ENCODE measurements around the gene BMPR1B. TPM values are rescaled to one million over a fixed set of nuclear protein-coding genes. Genes with fewer than 3 reads are reported as not detected.

BMPR1B gene
- total RNA-seq, 2 experiments from 2014 or later: not detected

DNA sequence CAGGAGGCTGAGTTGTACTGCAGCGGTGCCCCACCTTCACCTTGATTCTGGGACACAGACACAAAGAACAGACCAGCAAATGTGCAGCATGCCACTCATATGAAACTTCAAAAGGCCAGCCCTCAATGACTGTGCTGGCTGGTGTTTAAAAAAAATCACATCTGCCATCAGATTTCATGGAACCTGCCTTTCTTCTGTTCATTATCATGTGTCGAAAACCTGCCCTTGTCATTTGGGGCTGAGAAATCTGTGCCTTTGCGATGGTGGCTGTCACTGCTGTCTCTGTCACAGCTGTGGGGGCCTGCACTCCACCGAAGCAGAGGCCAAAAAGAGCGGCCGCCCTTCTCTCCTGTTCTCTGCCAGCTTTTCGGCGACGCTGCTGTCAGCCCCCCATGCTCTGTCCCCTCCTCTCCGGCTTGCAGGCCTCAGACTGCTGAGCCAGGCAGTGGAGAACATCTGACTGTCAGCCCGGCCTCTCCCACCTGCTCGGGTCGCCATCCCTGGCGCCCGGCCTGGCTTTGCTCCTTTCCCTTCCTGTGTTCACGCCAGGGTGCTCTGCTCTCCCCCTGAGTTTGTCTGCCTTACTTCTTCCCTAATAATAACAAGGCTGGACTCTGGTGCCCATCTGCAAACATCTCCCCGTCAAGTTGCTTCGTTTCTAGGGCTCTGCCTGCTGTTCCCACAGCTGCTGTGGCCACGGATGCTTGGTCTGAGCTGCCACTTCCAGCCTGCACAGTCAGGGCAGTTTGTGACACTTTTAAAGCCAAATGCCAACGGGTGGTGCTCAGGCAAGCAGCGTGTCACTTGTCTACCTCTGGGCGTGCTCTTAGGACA is 435.9 kb downstream of the BMPR1B start:
- CTCF ChIA-PET: no interaction called here
- POLR2A ChIA-PET: no interaction called here
- intact Hi-C loops (cut with micrococcal nuclease): no loop called here
- no peak overlapping the region for H3K4me3 Mint-ChIP-seq
- H3K27ac Mint-ChIP-seq: no peak overlapping the region
- DNase-seq (no peak), ATAC-seq (no peak)
- H3K36me3 Mint-ChIP-seq (ENCODE audit: low read depth): no peaks in the 10 kb centered on the region
- peaks cover 16% of the 10 kb centered on the region for H3K4me1 Mint-ChIP-seq (ENCODE audit: low read depth)
- TF ChIP-seq, protein P1, sequence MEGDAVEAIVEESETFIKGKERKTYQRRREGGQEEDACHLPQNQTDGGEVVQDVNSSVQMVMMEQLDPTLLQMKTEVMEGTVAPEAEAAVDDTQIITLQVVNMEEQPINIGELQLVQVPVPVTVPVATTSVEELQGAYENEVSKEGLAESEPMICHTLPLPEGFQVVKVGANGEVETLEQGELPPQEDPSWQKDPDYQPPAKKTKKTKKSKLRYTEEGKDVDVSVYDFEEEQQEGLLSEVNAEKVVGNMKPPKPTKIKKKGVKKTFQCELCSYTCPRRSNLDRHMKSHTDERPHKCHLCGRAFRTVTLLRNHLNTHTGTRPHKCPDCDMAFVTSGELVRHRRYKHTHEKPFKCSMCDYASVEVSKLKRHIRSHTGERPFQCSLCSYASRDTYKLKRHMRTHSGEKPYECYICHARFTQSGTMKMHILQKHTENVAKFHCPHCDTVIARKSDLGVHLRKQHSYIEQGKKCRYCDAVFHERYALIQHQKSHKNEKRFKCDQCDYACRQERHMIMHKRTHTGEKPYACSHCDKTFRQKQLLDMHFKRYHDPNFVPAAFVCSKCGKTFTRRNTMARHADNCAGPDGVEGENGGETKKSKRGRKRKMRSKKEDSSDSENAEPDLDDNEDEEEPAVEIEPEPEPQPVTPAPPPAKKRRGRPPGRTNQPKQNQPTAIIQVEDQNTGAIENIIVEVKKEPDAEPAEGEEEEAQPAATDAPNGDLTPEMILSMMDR (IDR thresholded peaks at IDR 0.05): no peak
- H3K27me3 Mint-ChIP-seq: no peaks in the 10 kb centered on the region
- no peaks in the 10 kb centered on the region for H3K9me3 Mint-ChIP-seq

DNA sequence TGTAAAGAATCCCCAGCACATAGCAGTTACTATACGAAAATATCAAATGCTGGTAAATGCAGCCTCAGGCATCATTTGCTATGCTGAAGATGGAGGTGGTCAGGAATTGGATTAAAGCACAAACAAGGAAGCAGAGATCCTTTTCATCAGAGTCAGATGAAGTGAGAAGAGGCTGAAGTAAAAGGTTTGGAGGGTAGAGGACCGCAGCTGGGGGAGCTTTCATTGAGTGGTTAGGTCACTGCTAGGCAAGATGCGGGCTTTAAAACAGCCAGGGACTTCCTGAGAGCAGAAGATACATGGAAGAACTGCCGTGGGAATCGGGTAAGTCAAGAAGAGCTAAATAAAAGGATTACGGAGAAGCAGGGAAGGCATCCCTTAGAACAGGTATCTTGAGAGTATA is 439.6 kb downstream of the BMPR1B start:
- no peak overlapping the region for H3K27ac Mint-ChIP-seq
- DNase-seq (no peak), ATAC-seq (no peak)
- H3K9me3 Mint-ChIP-seq: no peaks in the 10 kb centered on the region
- CTCF ChIA-PET: no interaction called here
- TF ChIP-seq, protein P1 (IDR thresholded peaks at IDR 0.05): no peak
- H3K36me3 Mint-ChIP-seq (ENCODE audit: low read depth): no peaks in the 10 kb centered on the region
- H3K4me1 Mint-ChIP-seq (ENCODE audit: low read depth): peaks cover 5% of the 10 kb centered on the region
- H3K27me3 Mint-ChIP-seq: no peaks in the 10 kb centered on the region
- POLR2A ChIA-PET: no interaction called here
- H3K4me3 Mint-ChIP-seq: no peak overlapping the region
- intact Hi-C loops (cut with micrococcal nuclease): no loop called here

DNA sequence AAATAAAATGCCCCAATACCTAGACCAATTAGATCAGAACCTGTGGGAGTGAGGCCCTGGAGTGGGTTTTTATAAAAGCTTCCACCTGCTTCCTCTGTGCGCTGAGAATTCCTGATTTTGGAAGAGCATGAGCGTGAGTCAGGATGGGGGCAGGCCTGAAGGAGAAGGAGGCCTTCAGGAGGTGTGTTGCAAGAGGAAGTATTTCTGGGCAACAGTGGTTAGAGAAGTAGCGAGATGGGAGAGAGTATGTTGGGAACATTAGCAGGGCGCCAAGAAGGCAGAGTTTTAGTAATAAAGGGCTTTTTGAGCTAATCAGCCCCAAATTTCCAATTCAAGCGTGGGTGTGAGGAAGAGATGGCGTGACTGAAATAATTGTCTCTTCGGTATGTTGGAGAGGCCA is 441.2 kb downstream of the BMPR1B start:
- H3K4me1 Mint-ChIP-seq (ENCODE audit: low read depth): no peaks in the 10 kb centered on the region
- ATAC-seq (no peak), DNase-seq (no peak)
- H3K36me3 Mint-ChIP-seq (ENCODE audit: low read depth): no peaks in the 10 kb centered on the region
- ChIA-PET CTCF (no interaction called here), POLR2A (no interaction called here)
- H3K27me3 Mint-ChIP-seq: no peaks in the 10 kb centered on the region
- no peak overlapping the region for H3K27ac Mint-ChIP-seq
- TF ChIP-seq, protein P1 (IDR thresholded peaks at IDR 0.05): no peak
- H3K9me3 Mint-ChIP-seq: no peaks in the 10 kb centered on the region
- H3K4me3 Mint-ChIP-seq: no peak overlapping the region
- intact Hi-C loops (cut with micrococcal nuclease): no loop called here

DNA sequence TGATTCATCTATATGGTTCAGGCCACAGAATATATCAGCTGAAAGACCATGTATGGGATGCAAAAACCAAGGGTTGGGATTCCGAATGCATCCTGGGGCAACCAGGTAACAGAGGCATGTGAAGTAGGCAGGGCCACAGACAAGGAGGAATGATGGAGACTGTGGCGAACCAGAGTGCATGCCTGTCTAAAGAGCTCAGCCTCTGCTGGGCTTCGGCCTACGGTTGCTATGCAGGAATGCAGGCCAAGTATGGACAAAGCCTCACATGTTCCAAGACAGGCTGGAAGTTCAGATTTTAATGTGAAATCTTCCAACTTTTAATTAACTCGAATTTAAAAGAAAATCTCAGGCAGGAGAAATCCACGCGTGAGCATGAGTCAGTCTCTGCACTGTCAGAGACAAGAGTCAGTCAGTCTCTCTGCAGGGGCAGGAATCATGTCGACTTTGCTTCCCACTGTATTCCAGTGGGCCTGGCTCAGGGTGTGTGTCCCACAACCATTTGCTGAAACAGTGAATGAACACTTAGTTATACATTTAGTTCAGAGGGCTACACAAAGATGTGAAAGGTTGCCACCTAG is 446.6 kb downstream of the BMPR1B start:
- Mint-ChIP-seq H3K9me3 (no peaks in the 10 kb centered on the region), H3K4me1 (ENCODE audit: low read depth) (no peaks in the 10 kb centered on the region), H3K27ac (no peak overlapping the region), H3K27me3 (no peaks in the 10 kb centered on the region), H3K4me3 (no peak overlapping the region), H3K36me3 (ENCODE audit: low read depth) (no peaks in the 10 kb centered on the region)
- TF ChIP-seq, protein P1 (IDR thresholded peaks at IDR 0.05): no peak
- POLR2A ChIA-PET: no interaction called here
- intact Hi-C loops (cut with micrococcal nuclease): no loop called here
- DNase-seq (no peak), ATAC-seq (no peak)
- CTCF ChIA-PET: interaction anchor here (0.7 to 2.0 kb wide), 5 partner anchors 14 to 433 kb away, joined by 3 to 6 read pairs (median 3); no protein-coding TSS in a partner anchor

DNA sequence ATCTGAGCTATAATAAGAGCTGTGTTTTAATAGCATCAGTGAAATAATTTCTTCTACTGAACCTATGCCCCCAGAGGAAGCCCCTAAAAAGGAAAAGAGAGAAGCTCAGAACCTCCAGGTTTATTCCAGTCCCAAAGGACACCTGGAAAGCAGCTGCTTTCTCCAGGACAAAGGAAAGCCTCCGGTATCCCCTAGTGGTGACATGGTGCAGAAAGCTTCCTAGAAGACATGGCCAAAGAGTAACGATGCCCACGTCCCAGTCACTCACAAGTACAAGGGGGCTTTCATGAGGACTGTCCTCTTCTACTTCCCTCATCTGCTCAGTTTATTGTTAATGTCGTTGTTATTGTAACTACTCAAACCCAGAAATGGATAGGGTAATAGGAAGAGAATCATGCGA is 447.1 kb downstream of the BMPR1B start:
- no peak overlapping the region for H3K4me3 Mint-ChIP-seq
- no peak for ATAC-seq
- ChIA-PET POLR2A (no interaction called here), CTCF (interaction anchor here (0.7 to 2.0 kb wide), 6 partner anchors 14 to 432 kb away, joined by 3 to 6 read pairs (median 3); no protein-coding TSS in a partner anchor)
- H3K4me1 Mint-ChIP-seq (ENCODE audit: low read depth): no peaks in the 10 kb centered on the region
- TF ChIP-seq, protein P1 (IDR thresholded peaks at IDR 0.05): no peak
- intact Hi-C loops (cut with micrococcal nuclease): no loop called here
- no peaks in the 10 kb centered on the region for H3K27me3 Mint-ChIP-seq
- H3K36me3 Mint-ChIP-seq (ENCODE audit: low read depth): no peaks in the 10 kb centered on the region
- DNase-seq: no peak
- H3K27ac Mint-ChIP-seq: no peak overlapping the region
- H3K9me3 Mint-ChIP-seq: no peaks in the 10 kb centered on the region
